ENCODE measurements around the gene GPR180.
A peak's percentile ranks its signal among the peaks of the same experiment; 100 is the strongest.

Gene GPR180

DNA sequence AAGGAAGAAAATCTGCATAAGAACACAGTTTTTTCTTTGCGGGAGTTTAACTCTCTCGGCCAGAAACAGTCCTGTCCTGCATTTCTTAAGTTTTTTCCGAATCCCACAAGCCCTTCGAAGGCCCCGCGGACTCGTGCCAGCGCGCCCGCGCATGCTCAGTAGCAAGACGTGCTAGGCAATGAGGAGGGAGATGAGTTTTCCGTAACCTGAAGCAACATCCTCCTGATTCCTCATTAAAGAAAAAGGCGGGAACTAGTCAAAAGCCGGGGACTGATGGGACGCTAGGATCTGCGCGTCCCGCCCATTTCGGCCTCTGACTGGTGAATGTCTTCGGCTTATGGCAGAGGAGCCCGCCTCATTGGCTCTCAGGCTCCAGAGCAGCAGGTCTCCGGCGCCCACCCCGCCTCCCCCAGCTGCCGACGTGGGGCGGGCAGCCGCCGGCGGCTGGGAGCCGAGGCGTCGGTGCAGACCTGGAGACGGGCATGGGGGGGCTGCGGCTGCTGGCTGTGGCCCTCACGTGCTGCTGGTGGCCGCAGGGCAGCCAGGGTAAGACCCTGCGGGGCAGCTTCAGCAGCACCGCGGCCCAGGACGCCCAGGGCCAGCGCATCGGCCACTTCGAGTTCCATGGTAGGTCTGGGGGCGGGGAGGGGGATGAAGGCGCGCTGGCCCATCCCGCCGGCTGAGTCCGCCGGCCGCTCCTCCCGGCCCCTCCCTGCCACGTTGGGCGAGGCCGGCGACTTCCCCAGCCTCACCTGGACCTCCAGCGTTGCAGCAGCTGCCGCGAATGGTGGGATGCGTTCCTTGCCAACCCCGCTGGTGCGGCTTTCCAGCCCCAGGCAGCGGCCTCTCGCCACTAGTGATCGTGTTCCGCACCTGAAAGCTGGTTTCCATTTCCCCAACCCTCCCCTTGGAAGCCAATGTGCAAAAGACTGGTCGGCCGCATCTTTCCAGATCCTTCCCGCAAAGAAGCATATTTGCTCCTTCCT lies at the start of gene GPR180:
GPR180 (plus strand) TSS at position 412 of the 986 bp plus-strand sequence; CDS start at position 483, 71 bp downstream.
- DNase-seq, result peak; percentile 90 to 91

- DNase-seq, result no peak
These were observed 49.6 kb upstream of the GPR180 start for GRCh38 chr13:94552095-94552494.

GRCh38 chr13:94553766-94554165 lies 47.9 kb upstream of the GPR180 start:
- DNase-seq, result no peak

- DNase-seq, result no peak
These were observed 45.6 kb upstream of the GPR180 start for GRCh38 chr13:94556041-94556440.

GRCh38 chr13:94556621-94557020 lies 45.0 kb upstream of the GPR180 start:
- no peak for DNase-seq

DNA sequence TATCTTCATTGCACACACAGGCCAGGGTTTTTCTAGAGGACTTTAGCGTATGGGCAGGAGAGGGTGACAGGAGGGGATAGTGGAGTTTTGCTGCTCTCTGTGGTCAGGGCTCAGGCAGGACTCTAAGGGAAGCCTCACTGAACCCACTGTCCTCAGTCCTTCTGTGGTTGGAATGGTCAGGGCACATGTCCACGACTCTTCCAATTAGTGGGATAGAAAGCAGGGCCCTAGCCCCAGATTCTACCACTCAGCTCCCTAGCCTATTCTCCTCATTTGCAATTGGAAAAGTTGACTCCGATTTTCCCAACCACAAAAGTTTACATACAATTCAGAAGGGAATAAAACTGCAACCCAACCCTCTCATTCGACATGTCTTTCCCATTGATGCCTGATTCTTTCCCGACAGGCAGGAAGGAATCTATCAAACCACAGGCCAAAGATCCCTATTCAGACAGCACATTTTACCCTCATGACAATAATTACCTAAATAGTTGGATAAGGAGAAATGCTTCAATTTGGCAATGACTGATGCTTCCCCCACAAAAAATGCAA lies 43.9 kb upstream of the GPR180 start:
- DNase-seq, result no peak

DNA sequence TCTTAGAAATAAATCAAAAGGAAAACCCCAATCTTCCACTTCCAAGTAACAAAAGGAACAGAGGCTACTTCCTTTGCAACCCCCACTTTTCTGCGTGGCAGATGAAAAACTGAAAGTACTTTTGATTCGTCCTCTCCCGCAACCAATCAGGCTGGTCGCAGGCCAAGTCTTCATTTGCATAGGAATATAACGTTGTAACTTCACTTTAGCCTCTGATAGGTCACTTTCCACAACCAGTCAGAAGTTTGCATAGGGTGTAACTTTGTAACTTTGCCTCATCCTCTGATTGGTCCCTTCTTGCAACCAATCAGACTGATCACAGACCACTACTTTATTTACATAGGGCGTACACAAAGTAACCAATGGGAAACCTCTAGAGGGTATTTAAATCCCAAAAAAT lies 42.9 kb upstream of the GPR180 start:
- no peak for DNase-seq

DNA sequence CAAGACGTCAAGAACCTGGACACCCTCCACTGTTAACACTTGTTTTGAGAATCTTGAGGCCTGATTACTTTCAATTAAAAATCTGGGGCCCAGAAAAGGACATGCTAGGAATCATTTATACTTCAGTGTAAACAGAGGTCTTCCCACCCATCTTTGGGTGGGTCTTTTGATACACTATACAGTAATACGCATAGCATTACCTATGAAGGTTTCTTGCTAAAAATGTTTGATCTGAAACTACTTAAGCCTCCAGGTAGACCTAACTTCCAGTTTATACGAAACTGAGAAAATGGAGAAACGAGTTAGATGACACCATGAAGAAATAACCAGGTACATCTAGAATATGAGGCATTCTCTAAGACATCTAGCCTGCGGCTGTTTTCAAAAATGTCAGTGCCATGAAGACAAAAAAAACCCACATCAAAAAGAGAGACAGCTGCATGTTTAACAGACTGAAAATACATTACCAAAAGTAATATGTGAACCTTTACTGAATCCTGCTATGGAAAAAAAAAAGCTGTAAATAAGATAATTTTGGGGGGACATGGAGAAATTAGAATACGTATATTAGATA lies 42.3 kb upstream of the GPR180 start:
- DNase-seq, result no peak

DNA sequence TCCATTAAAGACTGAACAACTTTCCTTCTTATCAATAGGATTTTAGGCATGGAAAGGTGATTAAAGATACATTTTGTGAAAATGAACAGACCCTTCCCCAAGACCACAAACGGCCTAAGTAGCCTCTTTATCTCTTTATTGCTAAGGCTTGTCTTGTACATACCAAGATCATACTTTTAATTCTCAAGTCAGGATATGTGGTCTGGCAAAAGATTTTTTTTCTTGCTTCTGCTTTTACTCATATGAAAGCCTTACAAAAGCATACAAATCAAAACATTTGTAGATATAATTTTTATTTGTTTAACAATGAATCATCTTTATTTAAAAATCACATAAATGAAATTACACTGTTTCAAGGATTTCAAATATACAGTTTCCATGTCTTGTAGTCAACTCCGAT lies 41.5 kb upstream of the GPR180 start:
- no peak for DNase-seq

- no peak for DNase-seq
These were observed 40.5 kb upstream of the GPR180 start for GRCh38 chr13:94561126-94561525.

DNA sequence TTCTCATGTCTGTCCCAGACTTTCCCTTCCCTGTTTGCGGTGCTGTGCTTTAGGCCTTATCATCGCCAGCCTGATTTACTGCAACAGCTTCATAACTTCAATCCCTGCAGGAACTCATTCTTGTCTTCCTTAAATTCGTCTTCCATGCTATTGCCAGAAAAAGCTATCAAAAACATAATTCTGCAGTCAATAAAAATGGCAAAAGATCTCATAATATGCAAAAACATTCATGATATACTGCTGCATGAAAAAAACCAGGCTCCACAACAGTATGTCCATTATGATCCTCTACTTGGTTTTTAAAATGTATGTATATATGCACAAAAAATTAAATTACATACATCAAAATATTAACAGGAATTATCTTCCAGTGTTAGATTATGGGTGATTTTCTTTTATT lies 34.1 kb upstream of the GPR180 start:
- DNase-seq, result no peak

- no peak for DNase-seq
These were observed 33.2 kb upstream of the GPR180 start for GRCh38 chr13:94568443-94568842.

DNA sequence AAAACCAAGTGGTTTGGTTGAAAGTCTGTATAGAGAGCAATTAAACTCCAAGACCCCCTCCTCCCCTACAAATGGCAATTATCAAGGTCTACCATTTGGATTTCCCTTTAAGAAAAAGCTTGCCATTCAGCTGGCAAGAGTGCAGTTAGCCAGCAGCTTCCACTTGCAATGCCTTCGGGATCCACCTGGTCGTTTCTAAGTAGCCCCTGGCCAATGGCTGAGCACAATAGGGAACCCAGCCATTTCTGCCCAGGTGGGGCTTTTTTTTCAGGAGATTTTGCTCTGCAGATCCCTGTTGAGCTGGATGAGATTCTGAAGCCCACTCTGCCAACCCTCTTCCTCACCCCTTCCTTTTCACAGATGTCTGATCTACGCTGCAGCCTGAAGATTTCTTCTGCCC lies 32.0 kb upstream of the GPR180 start:
- DNase-seq, result no peak

DNA sequence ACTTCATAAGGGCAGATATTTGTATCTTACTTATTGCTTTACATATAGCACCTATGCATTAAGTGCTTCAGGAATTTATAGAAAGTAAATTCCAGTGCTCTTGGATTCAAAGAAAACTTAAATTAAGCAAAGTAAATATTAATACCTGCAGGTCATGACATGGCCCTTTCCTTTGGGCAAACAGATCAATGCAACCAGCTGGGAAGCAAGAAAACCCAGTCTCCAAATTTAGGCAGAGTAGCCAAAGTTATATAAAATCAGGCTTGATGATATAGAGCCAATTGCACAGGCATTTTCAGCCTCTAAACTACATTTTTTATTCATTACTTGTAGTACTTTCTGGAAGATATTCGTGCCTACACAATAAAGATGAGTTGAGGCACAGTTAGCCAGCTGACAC lies 22.6 kb upstream of the GPR180 start:
- DNase-seq, result no peak

DNA sequence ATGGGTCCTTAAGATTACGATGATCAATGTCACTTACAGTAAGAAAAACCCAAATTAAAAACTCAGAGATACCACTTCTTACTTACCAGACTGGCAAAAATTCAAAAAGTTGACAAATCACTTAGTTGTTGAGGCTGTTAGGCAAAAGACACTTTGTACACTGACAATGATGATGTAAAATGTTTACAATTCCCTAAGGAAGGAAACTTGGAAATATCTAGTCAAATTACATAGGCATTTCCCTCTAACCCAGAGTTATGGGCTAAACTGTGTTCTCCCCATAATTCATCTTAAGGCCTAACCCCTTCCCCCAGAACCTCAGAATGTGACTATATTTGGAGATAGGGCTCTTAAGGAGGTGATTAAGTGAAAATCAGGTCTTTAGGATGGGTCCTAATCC lies 17.7 kb upstream of the GPR180 start:
- DNase-seq, result no peak

- DNase-seq, result no peak
These were observed 16.0 kb upstream of the GPR180 start for GRCh38 chr13:94585543-94586101.

GRCh38 chr13:94586371-94586770 lies 15.3 kb upstream of the GPR180 start:
- no peak for DNase-seq

DNA sequence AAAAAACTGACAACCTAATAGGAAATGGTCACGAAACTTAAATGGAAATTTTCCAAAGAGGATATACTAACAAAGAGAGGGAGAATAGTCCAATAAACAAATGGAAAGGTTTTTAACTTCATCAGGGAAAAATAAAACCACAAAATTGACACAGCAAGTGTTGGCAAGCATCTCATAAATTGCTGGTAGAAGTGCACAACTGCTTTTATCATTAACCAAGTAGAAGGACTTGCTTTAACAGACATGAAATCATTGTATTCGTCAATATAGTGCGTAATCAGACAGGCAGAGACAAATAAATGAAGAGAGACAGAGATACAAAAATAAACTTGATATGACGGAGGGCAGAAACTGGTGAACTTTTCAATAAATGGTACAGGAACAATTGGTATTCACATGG lies 13.1 kb upstream of the GPR180 start:
- no peak for DNase-seq

GRCh38 chr13:94590744-94591143 lies 10.9 kb upstream of the GPR180 start:
- DNase-seq, result no peak

- peak; percentile 44 to 52 for DNase-seq
These were observed 6.4 kb upstream of the GPR180 start for GRCh38 chr13:94595001-94595949.

DNA sequence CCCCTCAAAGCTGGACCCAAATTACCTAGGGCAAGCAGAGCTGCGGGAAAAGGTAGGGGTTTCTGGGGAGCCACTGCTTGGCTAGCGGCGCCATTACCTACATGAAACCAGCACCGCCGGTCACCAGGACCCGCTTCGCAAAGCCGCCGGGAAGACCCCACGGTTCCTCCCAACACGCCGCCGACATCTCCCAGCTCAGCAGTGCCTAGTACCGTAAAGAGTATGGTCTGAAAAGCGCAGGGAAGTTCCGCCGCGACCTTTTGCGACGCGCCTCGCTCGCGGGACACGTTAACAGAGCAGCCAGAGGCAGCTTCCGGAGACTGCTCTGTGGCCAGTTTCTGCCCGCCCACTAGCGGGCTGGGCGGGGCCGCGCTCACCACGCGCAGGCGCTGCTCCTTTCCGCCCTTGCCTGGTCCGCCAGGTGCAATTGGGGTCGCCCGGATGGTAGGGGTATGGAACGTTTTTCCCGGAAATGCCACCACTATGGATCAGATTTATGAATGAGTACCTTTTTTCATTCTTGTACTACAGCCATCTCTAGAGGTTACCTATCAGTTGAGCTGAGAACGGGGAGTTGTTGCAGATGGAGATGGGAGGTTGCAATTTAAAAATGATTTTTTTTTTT lies 5.6 kb upstream of the GPR180 start, which contains the start of gene TGDS:
TGDS (minus strand) TSS at position 203 of the 625 bp plus-strand sequence; CDS start at position 187, 16 bp downstream.
- DNase-seq, result peak; percentile 88 to 90

- no peak for DNase-seq
These were observed 5.1 kb upstream of the GPR180 start for GRCh38 chr13:94596575-94596971.

All from stimulated activated CD4-positive, alpha-beta T cell treated with anti-CD3 and anti-CD28 coated beads, Interleukin-2, amount 100 ng/mL, for 24 hours (primary cell).